Keratinocyte (primary cell): Measurements from ENCODE around the gene NAALADL2. TPM values are rescaled to one million over a fixed set of nuclear protein-coding genes. Genes with fewer than 3 reads are reported as not detected.

Experiments
- DNase-seq: peaks from one replicate; pipeline ENCODE4 v3.0.0-alpha.2; 2011; ENCODE audit warnings: low read depth, missing footprints, low spot score
- FAIRE-seq: peaks from 2 replicates; lab custom pipeline; 2011; peaks lifted over from hg19 to GRCh38; lab: Jason Lieb, UNC
- H2AFZ ChIP-seq: 2 replicates; pipeline ENCODE4 v1.6.0; 2012; ENCODE audit warnings: low read length, control low read depth, inconsistent platforms; ENCODE audit not compliant: control insufficient read depth
- H3K27ac ChIP-seq: 2 replicates; pipeline ENCODE4 v1.5.1; 2011; ENCODE audit warnings: low read length; ENCODE audit not compliant: control insufficient read depth, insufficient read depth
- H3K27me3 ChIP-seq: 3 replicates; pipeline ENCODE4 v1.6.0; 2011; ENCODE audit warnings: low read length; ENCODE audit not compliant: control insufficient read depth, insufficient read depth; ENCODE audit errors: extremely low read depth
- H3K36me3 ChIP-seq, 2 experiments: 2 replicates in 1 of 2; 3 replicates in 1 of 2; pipeline ENCODE4 v1.5.1; 2011; ENCODE audit warnings: low read length in 2 of 2, mild to moderate bottlenecking in 1 of 2; ENCODE audit not compliant: control insufficient read depth in 2 of 2, insufficient read depth in 2 of 2; ENCODE audit errors: extremely low read depth in 1 of 2
- H3K4me1 ChIP-seq: 3 replicates; pipeline ENCODE4 v1.5.1; 2011; ENCODE audit warnings: low read length; ENCODE audit not compliant: control insufficient read depth, insufficient read depth; ENCODE audit errors: extremely low read depth
- H3K4me2 ChIP-seq: 3 replicates; pipeline ENCODE4 v1.6.0; 2011; ENCODE audit warnings: low read depth, low read length; ENCODE audit not compliant: control insufficient read depth, insufficient read depth; ENCODE audit errors: extremely low read depth
- H3K4me3 ChIP-seq, 3 experiments: fragments of 200-600 bp in 1 of 3; sonication (generic) in 1 of 3; 2 replicates in 2 of 3; 3 replicates in 1 of 3; pipeline ENCODE4 v1.5.1; 2011 to 2016; ENCODE audit warnings: low read length in 3 of 3, mild to moderate bottlenecking in 3 of 3, control low read depth in 2 of 3, inconsistent platforms in 1 of 3, low read depth in 1 of 3, mixed read lengths in 1 of 3, mixed run types in 1 of 3, moderate library complexity in 1 of 3; ENCODE audit not compliant: control insufficient read depth in 2 of 3, insufficient read depth in 2 of 3; ENCODE audit errors: extremely low read depth in 1 of 3
- H3K79me2 ChIP-seq: 2 replicates; pipeline ENCODE4 v1.6.0; 2012; ENCODE audit warnings: low read length; ENCODE audit not compliant: control insufficient read depth, insufficient read depth
- H3K9ac ChIP-seq: 3 replicates; pipeline ENCODE4 v1.6.0; 2011; ENCODE audit warnings: low read length; ENCODE audit not compliant: control insufficient read depth, insufficient read depth; ENCODE audit errors: extremely low read depth
- H3K9me1 ChIP-seq: 3 replicates; pipeline ENCODE4 v1.6.0; 2011; ENCODE audit warnings: low read length; ENCODE audit not compliant: control insufficient read depth, insufficient read depth; ENCODE audit errors: extremely low read depth
- H3K9me3 ChIP-seq: 2 replicates; pipeline ENCODE4 v1.5.1; 2012; ENCODE audit warnings: low read depth, low read length; ENCODE audit not compliant: control insufficient read depth
- H4K20me1 ChIP-seq: 3 replicates; pipeline ENCODE4 v1.6.0; 2011; ENCODE audit warnings: low read length; ENCODE audit not compliant: control insufficient read depth, insufficient read depth; ENCODE audit errors: extremely low read depth
- EZH2 ChIP-seq: IDR thresholded peaks from one replicate; pipeline ENCODE4 v1.6.1; 2012; ENCODE audit warnings: inconsistent platforms, mild to moderate bottlenecking, low read length, moderate library complexity
- dilution Hi-C: fragments of 300-500 bp; cut with MboI; formaldehyde crosslinking; loops from one replicate; pipeline ENCODE4 v1.7.0; 2020; ENCODE audit warnings: low sequenced_read_pairs; ENCODE audit not compliant: extremely low pct_ligation_motif_present
- polyA plus RNA-seq, 5 experiments: library from polyadenylated mRNA; depleted of rRNA in 3 of 5; stranded (reverse) in 3 of 5; stranded (forward) in 1 of 5; unstranded in 1 of 5; fragments of >200 nt; gene quantifications; 1 replicate in 1 of 5; 2 replicates in 3 of 5; 3 replicates in 1 of 5; pipeline versions ENCODE4 v1.2.1 to v1.2.3, GENCODE V29; 2011 to 2012; ENCODE audit warnings: missing spikeins in 2 of 5, low read depth in 1 of 5, low replicate concordance in 1 of 5
- TF ChIP-seq, protein P1 (sequence below), 3 experiments: IDR thresholded peaks in 1 of 3; conservative IDR thresholded peaks in 1 of 3; optimal IDR thresholded peaks in 1 of 3; 2 replicates in 2 of 3; 3 replicates in 1 of 3; pipeline versions ENCODE3 to v1.5.1; 2011; ENCODE audit warnings: low read length in 3 of 3, mild to moderate bottlenecking in 3 of 3, moderate library complexity in 2 of 3, control low read depth in 1 of 3, inconsistent platforms in 1 of 3; ENCODE audit not compliant: insufficient read depth in 2 of 3; ENCODE audit errors: extremely low read depth in 1 of 3

NAALADL2 gene
- polyA plus RNA-seq, 1 donor (not counting 4 experiments of a cell fraction or from before 2014, with no cell fraction given): 0.75 TPM

DNA sequence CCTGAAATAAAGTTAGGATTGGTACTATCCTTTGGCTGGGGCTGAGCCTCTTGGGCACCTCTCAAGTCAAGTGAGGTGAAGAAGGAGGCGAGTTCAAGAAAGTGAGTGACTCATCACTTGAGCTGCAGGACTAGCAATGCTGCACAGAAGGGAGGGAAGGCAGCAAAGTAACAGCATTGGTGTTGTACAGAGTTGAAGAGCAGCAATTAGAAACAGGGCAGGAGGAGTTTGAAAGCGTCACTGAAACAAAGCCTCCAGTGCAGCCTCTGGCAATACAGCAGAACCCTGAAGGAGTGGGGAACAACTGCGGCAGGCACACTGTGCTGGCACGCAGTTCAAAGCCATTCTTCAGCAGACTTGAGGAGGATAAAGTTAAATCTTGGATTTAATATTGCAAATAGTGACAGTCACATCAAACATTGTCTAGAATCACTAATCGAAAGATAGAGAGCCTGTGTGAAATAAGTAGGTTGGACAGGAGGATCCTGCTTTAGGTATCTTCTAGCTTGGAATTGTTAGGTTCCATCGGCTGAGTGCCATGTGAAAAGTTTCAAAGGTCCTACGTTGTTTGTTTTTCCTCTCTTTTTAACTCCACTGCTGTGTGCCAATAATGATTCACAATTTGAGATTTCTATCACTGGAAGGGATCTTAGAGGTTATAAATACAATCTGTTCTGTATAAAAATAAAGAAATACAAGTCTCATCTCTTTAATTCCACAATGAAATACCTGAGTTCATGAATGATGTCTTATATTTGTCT is 479.8 kb downstream of the NAALADL2 start:
- Histone ChIP-seq H3K27ac (no peak overlapping the region), H2AFZ (no peak overlapping the region), H3K79me2 (no peaks in the 10 kb centered on the region), H3K36me3 (no peaks in the 10 kb centered on the region), H3K4me1 (no peaks in the 10 kb centered on the region), H3K4me2 (no peak overlapping the region), H3K9ac (no peak overlapping the region), H3K27me3 (no peaks in the 10 kb centered on the region), H3K4me3 (no peak overlapping the region), H3K9me3 (no peaks in the 10 kb centered on the region), H4K20me1 (no peaks in the 10 kb centered on the region), H3K9me1 (no peaks in the 10 kb centered on the region)
- TF ChIP-seq, protein P1, sequence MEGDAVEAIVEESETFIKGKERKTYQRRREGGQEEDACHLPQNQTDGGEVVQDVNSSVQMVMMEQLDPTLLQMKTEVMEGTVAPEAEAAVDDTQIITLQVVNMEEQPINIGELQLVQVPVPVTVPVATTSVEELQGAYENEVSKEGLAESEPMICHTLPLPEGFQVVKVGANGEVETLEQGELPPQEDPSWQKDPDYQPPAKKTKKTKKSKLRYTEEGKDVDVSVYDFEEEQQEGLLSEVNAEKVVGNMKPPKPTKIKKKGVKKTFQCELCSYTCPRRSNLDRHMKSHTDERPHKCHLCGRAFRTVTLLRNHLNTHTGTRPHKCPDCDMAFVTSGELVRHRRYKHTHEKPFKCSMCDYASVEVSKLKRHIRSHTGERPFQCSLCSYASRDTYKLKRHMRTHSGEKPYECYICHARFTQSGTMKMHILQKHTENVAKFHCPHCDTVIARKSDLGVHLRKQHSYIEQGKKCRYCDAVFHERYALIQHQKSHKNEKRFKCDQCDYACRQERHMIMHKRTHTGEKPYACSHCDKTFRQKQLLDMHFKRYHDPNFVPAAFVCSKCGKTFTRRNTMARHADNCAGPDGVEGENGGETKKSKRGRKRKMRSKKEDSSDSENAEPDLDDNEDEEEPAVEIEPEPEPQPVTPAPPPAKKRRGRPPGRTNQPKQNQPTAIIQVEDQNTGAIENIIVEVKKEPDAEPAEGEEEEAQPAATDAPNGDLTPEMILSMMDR (optimal IDR thresholded peaks at IDR 0.05 in 1 of 3, IDR thresholded peaks at IDR 0.05 in 1 of 3, conservative IDR thresholded peaks at IDR 0.05 in 1 of 3; ENCODE audit: extremely low read depth in 1 of 3, insufficient read depth in 2 of 3, low read length in 3 of 3): no peak
- FAIRE-seq (peak; percentile 93), DNase-seq (no peak)
- dilution Hi-C loops: no loop called here

- Histone ChIP-seq H3K4me2 (no peak overlapping the region), H2AFZ (no peak overlapping the region), H3K9me1 (no peaks in the 10 kb centered on the region), H3K9me3 (no peaks in the 10 kb centered on the region), H4K20me1 (no peaks in the 10 kb centered on the region), H3K9ac (no peak overlapping the region), H3K4me1 (no peaks in the 10 kb centered on the region), H3K27ac (no peak overlapping the region), H3K79me2 (no peaks in the 10 kb centered on the region), H3K27me3 (no peaks in the 10 kb centered on the region), H3K36me3 (no peaks in the 10 kb centered on the region), H3K4me3 (no peak overlapping the region)
- DNase-seq (no peak), FAIRE-seq (no peak)
- dilution Hi-C loops: no loop called here
- TF ChIP-seq, protein P1 (optimal IDR thresholded peaks at IDR 0.05 in 1 of 3, IDR thresholded peaks at IDR 0.05 in 1 of 3, conservative IDR thresholded peaks at IDR 0.05 in 1 of 3; ENCODE audit: extremely low read depth in 1 of 3, insufficient read depth in 2 of 3, low read length in 3 of 3): no peak
- no peak for TF ChIP-seq EZH2
Measured at GRCh38 chr3:175340338-175341015, 481.3 kb downstream of the NAALADL2 start.
